GM18909 (cell line): ENCODE measurements around the gene TFDP2.
"Not testable (repeated sequence)": the region's sequence is repeated elsewhere in the genome, so short reads cannot be mapped to it uniquely, and the experiment has no call there.

Source experiments
- ATAC-seq: cut with Tn5 transposase; IDR thresholded peaks from one replicate; pipeline ENCODE4 v1.9.1; 2021; ENCODE audit warnings: mild to moderate bottlenecking; ENCODE audit not compliant: unreplicated experiment, poor library complexity

Gene TFDP2

DNA sequence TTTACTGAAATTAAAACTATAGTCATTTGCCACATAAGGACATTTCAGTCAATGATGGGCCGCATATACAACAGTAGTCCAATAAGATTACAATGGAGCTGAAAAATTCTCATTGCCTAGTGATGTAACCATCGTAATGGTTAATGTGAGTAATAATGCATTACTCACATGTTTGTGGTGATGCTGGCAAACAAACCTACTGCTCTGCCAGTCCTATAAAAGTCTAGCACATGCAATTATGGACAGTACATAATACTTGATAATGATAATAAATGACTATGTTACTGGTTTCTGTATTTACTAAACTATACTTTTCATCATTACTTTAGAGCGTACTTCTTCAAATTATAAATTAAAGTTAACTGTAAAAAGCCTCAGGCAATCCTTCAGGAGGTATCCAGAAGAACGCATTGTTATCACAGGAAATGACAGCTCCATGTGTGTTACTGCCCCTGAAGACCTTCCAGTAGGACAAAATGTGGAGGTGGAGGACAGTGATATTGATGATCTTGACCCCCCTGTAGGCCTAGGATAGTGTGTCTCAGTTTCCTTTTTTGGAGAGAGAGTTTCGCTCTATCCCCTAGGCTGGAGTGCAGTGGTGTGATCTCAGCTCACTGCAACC lies 170.2 kb downstream of the TFDP2 start:
- no peak for ATAC-seq

- ATAC-seq, result not testable (repeated sequence)
Observed at GRCh38 chr3:141974777-141975176, 174.6 kb downstream of the TFDP2 start.

GRCh38 chr3:141972399-141972798 lies 176.9 kb downstream of the TFDP2 start:
- no peak for ATAC-seq

DNA sequence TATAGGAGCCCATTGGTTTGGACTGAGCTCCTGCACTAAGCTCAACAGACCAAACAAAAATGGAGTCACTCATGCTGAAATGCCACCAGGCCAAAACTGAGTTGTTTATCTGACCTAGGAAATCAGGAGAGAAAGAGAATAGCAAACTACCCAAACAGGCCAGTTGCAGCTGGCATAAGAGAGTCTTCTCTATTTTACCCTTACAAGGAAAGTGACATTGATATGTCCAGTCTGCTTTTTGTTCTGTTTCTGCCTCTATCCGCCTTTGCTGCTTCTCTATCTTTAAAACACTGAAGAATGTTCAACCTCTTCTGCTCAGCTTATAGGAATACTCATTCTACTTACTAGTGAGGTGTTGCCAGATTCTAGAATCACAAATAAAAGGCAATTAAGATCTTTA lies 177.8 kb downstream of the TFDP2 start:
- no peak for ATAC-seq

- ATAC-seq, result no peak
Observed at GRCh38 chr3:141969711-141970110, 179.6 kb downstream of the TFDP2 start.

DNA sequence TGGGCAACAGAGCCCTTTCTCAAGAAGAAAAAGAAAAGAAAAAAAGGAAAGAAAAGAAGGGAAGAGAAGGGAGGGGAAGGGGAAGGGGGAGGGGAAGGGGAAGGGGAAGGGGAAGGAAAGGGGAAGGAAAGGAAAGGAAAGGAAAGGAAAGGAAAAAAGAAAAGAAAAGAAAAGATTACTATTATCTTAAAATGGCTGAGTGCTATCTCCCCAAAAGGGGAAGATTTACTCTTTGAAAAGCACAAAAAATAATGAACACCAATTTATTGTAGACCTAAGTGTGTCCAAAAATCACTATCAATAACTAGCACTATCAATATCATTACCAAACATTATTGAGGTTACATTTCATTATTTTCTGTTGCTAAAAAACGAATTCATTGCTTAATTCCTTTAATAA lies 183.9 kb downstream of the TFDP2 start:
- ATAC-seq, result no peak

DNA sequence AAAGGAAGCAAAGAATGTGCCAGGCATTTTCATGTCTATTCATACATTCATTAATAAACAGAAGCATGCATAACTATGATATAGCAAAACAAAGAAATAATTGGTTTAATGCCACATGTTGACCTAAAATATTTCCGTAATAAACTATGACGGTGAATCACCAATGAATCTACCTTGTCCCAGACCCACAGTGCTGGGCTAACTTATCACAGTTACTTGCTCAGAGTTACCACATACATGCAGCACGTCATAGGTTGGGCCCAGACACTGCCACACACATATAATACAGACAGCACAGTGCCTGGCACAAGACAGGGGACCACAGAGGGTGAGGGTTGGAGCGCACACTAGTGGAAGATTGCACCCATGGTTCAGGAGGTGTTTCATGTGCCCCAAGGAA lies 186.0 kb downstream of the TFDP2 start:
- ATAC-seq, result no peak

GRCh38 chr3:141960731-141961130 lies 188.6 kb downstream of the TFDP2 start:
- ATAC-seq, result no peak

- ATAC-seq, result no peak
Observed at GRCh38 chr3:141959589-141960554, 189.5 kb downstream of the TFDP2 start.

- ATAC-seq, result no peak
Observed at GRCh38 chr3:141955175-141955574, 194.2 kb downstream of the TFDP2 start.

- no peak for ATAC-seq
Observed at GRCh38 chr3:141952611-141953010, 196.7 kb downstream of the TFDP2 start.

DNA sequence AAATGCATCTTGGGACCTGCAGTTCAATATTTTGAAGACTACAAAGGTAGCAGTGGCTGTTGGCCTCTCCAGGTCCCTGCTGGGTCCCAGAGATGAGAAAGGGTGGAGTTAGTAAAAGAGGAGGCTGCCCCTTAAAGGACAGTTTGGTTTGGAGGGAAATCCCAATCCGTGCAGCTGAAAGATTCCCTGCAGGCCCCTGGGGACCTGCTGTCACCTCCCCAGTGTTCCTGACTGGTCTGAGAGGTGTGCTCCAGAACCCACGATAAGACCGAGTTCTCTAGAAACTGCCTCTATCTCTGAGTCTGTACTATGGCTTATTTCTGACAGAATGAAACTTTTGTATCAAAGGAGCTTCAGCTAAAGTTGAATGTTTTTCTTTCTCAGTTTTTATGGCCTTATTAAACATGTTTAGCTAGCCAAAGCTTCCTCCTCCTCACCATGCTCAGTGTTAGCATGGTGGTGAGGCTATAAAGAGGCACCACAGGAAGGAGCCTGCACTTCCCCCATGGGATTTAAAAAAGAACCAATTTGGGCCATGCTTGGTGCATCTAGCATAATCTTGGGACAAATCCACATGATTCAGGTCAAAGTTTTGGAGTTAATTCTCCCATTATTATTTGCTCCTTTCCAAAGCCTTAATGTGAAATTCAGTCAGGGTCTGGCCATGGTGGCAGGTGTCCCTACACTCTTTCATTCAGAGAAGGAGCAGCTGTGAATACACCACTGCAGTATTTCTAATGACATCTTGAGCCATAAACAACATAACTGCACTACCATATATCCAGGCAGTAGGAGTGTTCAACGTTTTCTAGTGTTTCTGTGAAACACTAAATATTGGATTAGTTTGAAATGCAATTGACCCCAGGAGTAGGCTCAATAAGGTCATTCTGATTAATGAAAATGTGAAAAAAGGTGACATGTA lies 198.5 kb downstream of the TFDP2 start:
- ATAC-seq, result no peak

GRCh38 chr3:141949972-141950371 lies 199.4 kb downstream of the TFDP2 start:
- no peak for ATAC-seq

DNA sequence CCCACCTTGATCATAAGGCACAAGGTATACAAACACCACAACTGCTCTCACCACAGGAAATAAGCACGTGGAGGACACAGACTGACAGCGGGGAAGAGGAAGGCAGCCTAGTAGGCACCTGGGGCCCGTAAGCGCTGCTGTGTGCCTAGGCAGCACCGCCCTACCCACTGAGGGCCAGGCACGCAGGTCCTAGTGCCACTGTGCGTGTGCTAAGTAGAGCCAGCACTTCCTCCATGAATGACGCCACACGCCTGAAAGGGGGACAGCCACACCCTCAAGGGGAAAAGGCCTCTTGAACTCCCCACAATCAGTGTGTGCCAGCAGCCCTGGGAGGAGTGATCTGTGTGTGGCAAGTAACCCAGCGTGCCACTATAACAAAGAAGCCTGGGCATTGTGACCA lies 199.9 kb downstream of the TFDP2 start:
- ATAC-seq, result no peak

- ATAC-seq, result no peak
Observed at GRCh38 chr3:141945726-141946485, 203.4 kb downstream of the TFDP2 start.

DNA sequence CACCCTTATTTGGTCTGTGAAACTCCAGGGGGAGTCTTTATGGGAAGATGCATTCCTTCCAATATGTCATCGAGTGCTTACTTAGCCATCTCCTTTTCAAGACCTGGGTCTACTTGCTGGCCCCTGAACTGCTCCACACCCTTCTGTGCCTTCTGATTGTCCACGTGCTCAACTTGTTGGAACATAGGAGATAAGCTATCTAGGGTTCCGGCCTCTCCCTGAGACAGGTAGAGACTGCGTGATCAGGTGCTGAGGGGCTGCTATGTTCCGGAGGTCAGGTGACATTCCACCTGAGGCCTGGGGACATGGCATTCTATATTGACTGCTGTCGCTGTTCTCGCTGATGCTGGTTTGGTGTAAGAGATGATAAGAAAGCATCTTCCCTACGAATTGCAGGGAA lies 207.3 kb downstream of the TFDP2 start:
- no peak for ATAC-seq

DNA sequence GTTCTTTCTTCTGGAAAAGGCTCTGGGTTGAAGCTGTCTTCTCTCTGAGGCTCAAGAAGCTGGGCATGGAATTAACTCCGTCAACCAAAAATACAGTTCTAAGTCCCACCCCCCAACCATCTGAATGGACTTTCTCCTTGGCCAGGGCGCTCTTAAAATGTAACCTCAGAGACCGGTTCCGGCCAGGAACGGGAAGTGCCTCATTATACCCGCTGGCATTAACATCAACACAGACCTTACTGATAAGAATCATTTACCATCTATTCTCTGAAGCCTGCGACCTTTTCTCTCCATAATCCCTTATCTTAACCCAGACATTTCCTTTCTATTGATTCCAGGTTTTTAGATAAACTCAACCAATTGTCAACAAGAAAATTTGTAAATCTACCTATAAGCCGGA lies 208.3 kb downstream of the TFDP2 start:
- no peak for ATAC-seq

DNA sequence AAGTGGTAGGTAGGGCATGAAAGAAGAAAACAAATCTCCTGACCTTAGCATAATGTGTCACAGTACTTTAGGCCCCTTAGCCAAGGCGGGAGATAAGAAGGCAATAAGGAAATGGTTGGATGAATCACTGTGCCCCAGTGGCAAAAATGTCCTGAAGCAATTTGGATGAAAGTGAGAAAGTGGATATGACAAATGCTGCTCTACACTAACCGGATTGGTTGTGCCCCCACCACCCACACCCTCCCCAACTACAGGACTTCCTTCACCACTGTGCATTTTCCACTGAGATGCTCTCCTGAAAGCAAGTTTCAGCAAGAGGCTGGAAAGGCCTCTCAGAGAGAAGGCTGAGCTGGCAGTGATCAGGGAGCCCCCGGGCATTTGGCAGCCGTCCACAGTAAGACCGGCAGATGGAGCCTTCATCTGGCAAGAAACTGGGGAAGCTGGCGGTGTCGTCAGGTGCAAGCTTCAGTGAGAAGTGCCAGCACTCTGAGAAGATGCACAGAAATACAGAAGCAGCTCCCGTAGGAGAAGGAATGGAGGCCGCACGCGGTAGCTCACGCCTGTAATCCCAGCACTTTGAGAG lies 209.1 kb downstream of the TFDP2 start:
- no peak for ATAC-seq

DNA sequence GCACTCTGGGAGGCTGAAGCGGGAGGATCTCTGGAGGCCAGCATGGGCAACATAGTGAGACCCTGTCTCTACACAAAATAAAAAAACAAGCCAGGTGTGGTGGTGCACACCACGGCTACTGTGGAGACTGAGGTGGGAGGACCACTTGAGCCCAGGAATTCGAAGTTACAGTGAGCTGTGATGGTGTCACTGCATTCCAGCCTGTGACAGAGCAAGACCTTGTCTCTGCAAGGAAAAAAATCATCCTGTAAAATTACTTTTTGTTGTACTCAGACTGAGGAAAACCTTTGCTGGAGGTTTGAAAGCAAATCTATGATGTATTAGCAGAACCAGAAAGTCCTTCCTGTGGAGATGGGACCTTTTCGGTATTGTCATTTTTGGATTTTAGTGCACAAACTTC lies 209.6 kb downstream of the TFDP2 start:
- ATAC-seq, result no peak
